Ovary (tissue), 9 donors: ENCODE measurements around the gene NNMT. TPM values are rescaled to one million over a fixed set of nuclear protein-coding genes. Genes with fewer than 3 reads are reported as not detected.

ENCODE experiments used
- DNase-seq, 5 donors: peaks; one replicate each; pipeline ENCODE4 v3.0.0-alpha.2; 2019 to 2020
- H3K27ac ChIP-seq, 2 donors: fragments of 200-600 bp; one replicate each; pipeline versions ENCODE4 v1.5.1 to v1.8.0; 2019 to 2022
- H3K27me3 ChIP-seq: fragments of 200-600 bp; one replicate; pipeline ENCODE4 v1.8.0; 2022
- H3K36me3 ChIP-seq: fragments of 200-600 bp; sonication (generic); one replicate; pipeline ENCODE4 v1.5.1; 2019
- H3K4me1 ChIP-seq: one replicate; pipeline ENCODE4 v1.8.1; 2013; ENCODE audit warnings: mild to moderate bottlenecking, moderate library complexity; ENCODE audit not compliant: insufficient read depth
- H3K4me3 ChIP-seq: fragments of 200-600 bp; sonication (generic); one replicate; pipeline ENCODE4 v1.5.1; 2017
- H3K9me3 ChIP-seq, 2 donors: fragments of 200-600 bp in 1 of 2; sonication (generic) in 1 of 2; one replicate each; pipeline versions ENCODE4 v1.5.1 to v1.8.1; 2013 to 2019; ENCODE audit warnings: mild to moderate bottlenecking in 1 of 2, moderate library complexity in 1 of 2
- CTCF ChIP-seq, 3 donors: fragments of 450-650 bp in 2 of 3; fragments of 200-600 bp in 1 of 3; IDR thresholded peaks; one replicate each; pipeline versions ENCODE4 v1.5.1 to v1.8.0; 2016 to 2022; ENCODE audit warnings: antibody characterized with exemption in 3 of 3, mild to moderate bottlenecking in 1 of 3
- EP300 ChIP-seq: sonication (generic); formaldehyde crosslinking; IDR thresholded peaks from one replicate; pipeline ENCODE4 v1.6.1; 2017; ENCODE audit warnings: antibody characterized with exemption
- POLR2A ChIP-seq: fragments of 450-650 bp; IDR thresholded peaks from one replicate; pipeline ENCODE4 v1.6.1; 2017; ENCODE audit warnings: antibody characterized with exemption, mild to moderate bottlenecking, moderate library complexity
- WGBS, 3 donors: extraction: QIAGEN DNeasy Blood & Tissue Kit in 1 of 3; methylation state at CpG; one replicate each; pipeline versions ENCODE4 v1.1.5 to v1.1.7; 2013 to 2017; 5-methylcytosine and 5-hydroxymethylcytosine counted together
- intact Hi-C, 4 donors: fragments of 100-400 bp; cut with DNase I; formaldehyde crosslinking; loops; one replicate each; pipeline versions ENCODE4 v1.11.0 to v1.15.1; 2022 to 2023
- polyA plus RNA-seq, 2 donors: library from polyadenylated mRNA; stranded (reverse); fragments of 200-250 nt in 1 of 2; fragments of 350-450 nt in 1 of 2; fragmentation: Illumina TruSeq in 1 of 2; extraction: RNeasy Lipid Tissue Mini Kit (QIAGEN cat#74804) in 1 of 2; gene quantifications; one replicate each; pipeline ENCODE4 v1.2.3, GENCODE V29; 2013 to 2014
- total RNA-seq, 7 donors: library from RNA; depleted of rRNA in 2 of 7; stranded (reverse); fragments of >200 nt in 2 of 7; fragmentation: NEBNext Ultra II Directional in 3 of 7; extraction: Animal tissue kit (Norgen Biotek cat#: 25700) in 3 of 7; gene quantifications; one replicate each; pipeline versions ENCODE4 v1.1.0 to v1.2.4, GENCODE V29; 2016 to 2023
- donor health status: DM: no; HTN: no; CAD: no; lungs with moderate emphysema.
- donor health status: DM: no; HTN: no; CAD: no.
- donor health status: Bipolar disorder and iron deficiency.
- donor health status: DM: yes; HTN: yes; CAD: no.
- donor health status: DM: no; HTN: no; CAD: no.
- donor health status: DM: yes; HTN: yes; CAD: no.

The NNMT gene
- total and polyA plus RNA-seq, 9 donors = 9.5 to 295 (median 129) TPM

GRCh38 chr11:114358716-114359115, 62.5 kb downstream of the NNMT start:
- Histone ChIP-seq H3K4me1 (no peaks in the 10 kb centered on the region), H3K27ac (no peak overlapping the region), H3K4me3 (no peak overlapping the region), H3K27me3 (no peaks in the 10 kb centered on the region), H3K36me3 (no peaks in the 10 kb centered on the region), H3K9me3 (no peaks in the 10 kb centered on the region)
- WGBS, 3 donors = 45 to 58% (median 50%) methylated on average over 1 of the region's 1 CpG
- TF ChIP-seq CTCF (IDR thresholded peaks at IDR 0.05) (no peak), EP300 (no peak), POLR2A (no peak)
- no peak for DNase-seq
- intact Hi-C loops = no loop called here

DNA sequence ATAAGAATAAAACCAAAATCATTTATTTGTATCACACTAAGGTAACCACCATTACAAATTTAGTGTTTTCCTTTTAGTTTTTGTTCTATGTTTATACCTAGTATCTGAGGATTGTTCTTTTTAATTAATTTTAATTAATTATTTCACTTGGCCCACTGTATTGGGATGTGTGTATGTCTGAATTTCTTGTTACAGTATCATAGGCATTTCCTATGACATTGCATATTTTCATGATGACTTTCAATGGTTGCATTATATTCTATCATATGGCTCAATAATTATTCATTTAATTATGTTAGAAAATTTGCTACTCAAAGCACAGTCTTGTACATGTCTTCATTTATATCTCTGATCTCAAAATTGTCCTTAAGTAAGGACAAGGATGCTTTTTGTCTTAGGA, 63.1 kb downstream of the NNMT start:
- Histone ChIP-seq H3K27ac (no peak overlapping the region), H3K4me3 (no peak overlapping the region), H3K27me3 (no peaks in the 10 kb centered on the region), H3K9me3 (no peaks in the 10 kb centered on the region), H3K36me3 (no peaks in the 10 kb centered on the region), H3K4me1 (no peaks in the 10 kb centered on the region)
- intact Hi-C loops = no loop called here
- no peak for TF ChIP-seq CTCF (IDR thresholded peaks at IDR 0.05)
- TF ChIP-seq EP300 = no peak
- TF ChIP-seq POLR2A = no peak
- no peak for DNase-seq

DNA sequence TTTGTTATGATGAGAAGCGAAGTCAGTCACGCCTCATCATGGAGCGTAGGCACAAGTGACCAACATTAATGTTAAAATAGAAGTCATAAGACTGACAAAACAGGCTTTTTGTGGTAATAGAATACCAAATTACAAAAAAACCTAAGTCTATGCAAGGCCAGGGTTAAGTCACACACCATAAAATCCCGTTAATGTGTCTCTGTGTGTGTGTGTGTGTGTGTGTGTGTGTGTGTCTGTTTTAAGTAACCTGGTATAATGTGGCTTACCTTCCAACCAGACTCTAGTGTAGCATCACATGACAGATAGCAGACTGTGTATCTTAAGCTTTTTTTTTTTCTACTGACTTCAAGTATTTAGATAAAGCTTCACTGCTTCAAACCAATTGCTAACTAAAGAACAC, 66.1 kb downstream of the NNMT start:
- 75 to 87% (median 79%) methylated on average over 4 of the region's 4 CpGs for WGBS, 3 donors
- no peaks in the 10 kb centered on the region for H3K4me1 ChIP-seq
- H3K27ac ChIP-seq = no peak overlapping the region
- no peaks in the 10 kb centered on the region for H3K36me3 ChIP-seq
- TF ChIP-seq POLR2A (no peak), EP300 (no peak), CTCF (IDR thresholded peaks at IDR 0.05) (no peak)
- no peaks in the 10 kb centered on the region for H3K27me3 ChIP-seq
- DNase-seq = no peak
- no peaks in the 10 kb centered on the region for H3K9me3 ChIP-seq
- no peak overlapping the region for H3K4me3 ChIP-seq
- intact Hi-C loops = no loop called here

- no peak for DNase-seq
- Histone ChIP-seq H3K4me3 (no peak overlapping the region), H3K36me3 (no peaks in the 10 kb centered on the region), H3K9me3 (no peaks in the 10 kb centered on the region), H3K27me3 (no peaks in the 10 kb centered on the region), H3K27ac (no peak overlapping the region), H3K4me1 (no peaks in the 10 kb centered on the region)
- intact Hi-C loops = no loop called here
- 56 to 60% (median 56%) methylated on average over 3 of the region's 3 CpGs for WGBS, 3 donors
- TF ChIP-seq POLR2A = no peak
- no peak for TF ChIP-seq EP300
- TF ChIP-seq CTCF (IDR thresholded peaks at IDR 0.05) = no peak
Observed at GRCh38 chr11:114362958-114363357, 66.8 kb downstream of the NNMT start.

Other genes starting within 250 kb of the NNMT start
- gene ZBTB16, start 236.7 kb upstream of the NNMT start, total RNA-seq = 100 to 1,000 TPM in 3 of 7 donors, 10 to 100 TPM in 4; 12.7 to 160 (median 94.6) TPM
- gene ZBTB16, start 236.7 kb upstream of the NNMT start, polyA plus RNA-seq = 10 to 100 TPM; 20.0 to 41.4 TPM
- 10 to 100 TPM in 2 of 7 donors, 1 to 10 TPM in 5; 6.7 to 15.3 (median 9.5) TPM for gene C11orf71, start 104.1 kb downstream of the NNMT start, total RNA-seq
- 1 to 10 TPM; 6.5 to 9.8 TPM for gene C11orf71, start 104.1 kb downstream of the NNMT start, polyA plus RNA-seq
- gene RBM7, start 104.3 kb downstream of the NNMT start, total RNA-seq = 10 to 100 TPM; 24.7 to 34.1 (median 28.3) TPM
- 10 to 100 TPM; 21.1 to 41.3 TPM for gene RBM7, start 104.3 kb downstream of the NNMT start, polyA plus RNA-seq
- 100 to 1,000 TPM in 3 of 7 donors, 10 to 100 TPM in 4; 74.1 to 148 (median 96.0) TPM for gene REXO2, start 143.1 kb downstream of the NNMT start, total RNA-seq
- gene REXO2, start 143.1 kb downstream of the NNMT start, polyA plus RNA-seq = 100 to 1,000 TPM in 1 of 2 donors, 10 to 100 TPM in 1; 85.5 to 138 TPM